HFFc6 (cell line): ENCODE data around the gene AUNIP. TPM values are rescaled to one million over a fixed set of nuclear protein-coding genes. Genes with fewer than 3 reads are reported as not detected.

Source experiments
- DNase-seq: peaks from one replicate; pipeline ENCODE4 v3.0.0-alpha.2; 2018
- H3K27ac Mint-ChIP-seq: 2 replicates; pipeline ENCODE4 v1.8.0; 2020; ENCODE audit warnings: mild to moderate bottlenecking, mixed read lengths
- H3K27me3 Mint-ChIP-seq: 2 replicates; pipeline ENCODE4 v1.8.0; 2021; ENCODE audit warnings: mild to moderate bottlenecking, moderate library complexity, mixed read lengths; ENCODE audit not compliant: insufficient read depth
- H3K36me3 Mint-ChIP-seq: 2 replicates; pipeline ENCODE4 v1.8.0; 2021; ENCODE audit warnings: low read depth, mixed read lengths
- H3K4me1 Mint-ChIP-seq: 2 replicates; pipeline ENCODE4 v1.8.0; 2020; ENCODE audit warnings: low read depth, mixed read lengths
- H3K4me3 Mint-ChIP-seq: 2 replicates; pipeline ENCODE4 v1.8.0; 2020; ENCODE audit warnings: mild to moderate bottlenecking, moderate library complexity, mixed read lengths
- H3K9me3 Mint-ChIP-seq: 2 replicates; pipeline ENCODE4 v1.8.0; 2020; ENCODE audit warnings: mild to moderate bottlenecking, mixed read lengths
- CTCF ChIP-seq: fragments of 200-600 bp; sonication (generic); IDR thresholded peaks from 2 replicates; pipeline ENCODE4 v1.5.0; 2021; ENCODE audit warnings: antibody characterized with exemption, mild to moderate bottlenecking
- total RNA-seq, 6 experiments: library from RNA; stranded (reverse); fragmentation: NEBNext Ultra II Directional; extraction: Animal tissue kit (Norgen Biotek cat#: 25700); gene quantifications; 2 replicates in 1 of 6; 3 replicates in 5 of 6; pipeline ENCODE4 v1.2.3, GENCODE V29; 2021

Gene AUNIP
- total RNA-seq, 6 experiments from 2014 or later: 2.4 to 3.6 (median 3.2) TPM

GRCh38 chr1:25813071-25813733, 46.1 kb downstream of the AUNIP start:
- DNase-seq: no peak
- Mint-ChIP-seq H3K27me3 (peaks cover 2% of the 10 kb centered on the region), H3K36me3 (no peaks in the 10 kb centered on the region), H3K4me1 (peaks cover 10% of the 10 kb centered on the region), H3K9me3 (no peaks in the 10 kb centered on the region), H3K4me3 (no peak overlapping the region; the same call in 1 of the 2 replicates), H3K27ac (no peak overlapping the region)
- TF ChIP-seq CTCF: no peak

- Mint-ChIP-seq H3K4me3 (no peak overlapping the region), H3K27ac (no peak overlapping the region)
- DNase-seq: no peak
These were observed 47.7 kb downstream of the AUNIP start for GRCh38 chr1:25811384-25812082.

GRCh38 chr1:25810341-25811299, 48.6 kb downstream of the AUNIP start:
- DNase-seq: peak; percentile 26
- TF ChIP-seq CTCF: peak; percentile 95
- no peak overlapping the region for H3K4me3 Mint-ChIP-seq
- H3K9me3 Mint-ChIP-seq: no peaks in the 10 kb centered on the region
- H3K27me3 Mint-ChIP-seq: peaks cover 2% of the 10 kb centered on the region
- no peaks in the 10 kb centered on the region; the same call in 1 of the 2 replicates for H3K36me3 Mint-ChIP-seq
- no peak overlapping the region for H3K27ac Mint-ChIP-seq
- peaks cover 6% of the 10 kb centered on the region for H3K4me1 Mint-ChIP-seq

More at GRCh38 chr1:25811384-25812082, 47.7 kb downstream of the AUNIP start:
- no peaks in the 10 kb centered on the region for H3K9me3 Mint-ChIP-seq
- H3K27me3 Mint-ChIP-seq: peaks cover 2% of the 10 kb centered on the region
- no peaks in the 10 kb centered on the region; the same call in 1 of the 2 replicates for H3K4me1 Mint-ChIP-seq
- H3K36me3 Mint-ChIP-seq: no peaks in the 10 kb centered on the region
- no peak for TF ChIP-seq CTCF

GRCh38 chr1:25809929-25810328, 49.3 kb downstream of the AUNIP start:
- no peak for TF ChIP-seq CTCF
- no peak overlapping the region for H3K4me3 Mint-ChIP-seq
- no peaks in the 10 kb centered on the region for H3K9me3 Mint-ChIP-seq
- H3K36me3 Mint-ChIP-seq: no peaks in the 10 kb centered on the region; the same call in 1 of the 2 replicates
- DNase-seq: no peak
- H3K27ac Mint-ChIP-seq: no peak overlapping the region
- peaks cover under 1% of the 10 kb centered on the region for H3K27me3 Mint-ChIP-seq
- peaks cover 13% of the 10 kb centered on the region for H3K4me1 Mint-ChIP-seq

- DNase-seq: no peak
- H3K36me3 Mint-ChIP-seq: no peaks in the 10 kb centered on the region; the same call in 1 of the 2 replicates
- no peak overlapping the region for H3K27ac Mint-ChIP-seq
- no peak overlapping the region for H3K4me3 Mint-ChIP-seq
- H3K4me1 Mint-ChIP-seq: peaks cover 17% of the 10 kb centered on the region
- TF ChIP-seq CTCF: no peak
- H3K9me3 Mint-ChIP-seq: no peaks in the 10 kb centered on the region
- no peaks in the 10 kb centered on the region; the same call in none of the 2 replicates for H3K27me3 Mint-ChIP-seq
These were observed 49.9 kb downstream of the AUNIP start for GRCh38 chr1:25809283-25809926.
